GM12878 (cell line): Measurements from ENCODE around the gene FAF1. TPM values are rescaled to one million over a fixed set of nuclear protein-coding genes. Genes with fewer than 3 reads are reported as not detected.

Experiments used
- ATAC-seq: fragments of 200-7000 bp; cut with Tn5 transposase; 3 replicates; pipeline ENCODE4 v1.9.1; 2020; ENCODE audit warnings: mild to moderate bottlenecking, moderate library complexity
- BruUV-seq: library from RNA; stranded (reverse); fragments of 400-500 nt; replicated peaks from 2 replicates; lab custom pipeline; 2021; lab: Mats Ljungman, UMichigan
- CTCF ChIA-PET: fragments of 300-600 bp; sonication (Branson Sonifier 250); formaldehyde crosslinking; extraction: SDS; loops from one replicate; lab custom pipeline; 2021; ENCODE audit warnings: inconsistent platforms; lab: Yijun Ruan, JAX
- POLR2A ChIA-PET: fragments of 350-600 bp; formaldehyde crosslinking; extraction: SDS; loops from one replicate; lab custom pipeline; 2021; ENCODE audit warnings: inconsistent platforms; lab: Charles Lee
- RAD21 ChIA-PET: fragments of 300-600 bp; sonication (Branson Sonifier 250); formaldehyde crosslinking; loops from one replicate; lab custom pipeline; 2023; ENCODE audit warnings: antibody characterized with exemption; ENCODE audit not compliant: unreplicated experiment; lab: Charles Lee
- SMC1A ChIA-PET: fragments of 300-600 bp; sonication (Branson Sonifier 250); formaldehyde crosslinking; loops from one replicate; lab custom pipeline; 2023; ENCODE audit not compliant: unreplicated experiment, uncharacterized antibody; lab: Charles Lee
- DNase-seq: peaks from one replicate; pipeline ENCODE4 v3.0.0-alpha.2; 2011; ENCODE audit warnings: low read depth, low spot score
- FAIRE-seq: peaks from 3 replicates; lab custom pipeline; 2011; peaks lifted over from hg19 to GRCh38; lab: Jason Lieb, UNC
- H2AFZ ChIP-seq: 2 replicates; pipeline ENCODE4 v1.6.0; 2011; ENCODE audit warnings: low read depth, low read length, control low read depth; ENCODE audit not compliant: control insufficient read depth
- H3K27ac ChIP-seq: 2 replicates; pipeline ENCODE4 v1.5.1; 2011; ENCODE audit warnings: control low read depth; ENCODE audit not compliant: control insufficient read depth, insufficient read depth
- H3K27me3 ChIP-seq, 2 experiments: replicated peaks in 1 of 2; 2 replicates each; pipeline versions ENCODE4 v1.6.0 to v1.6.1; 2011; ENCODE audit warnings: low read length in 1 of 2; ENCODE audit not compliant: control insufficient read depth in 2 of 2, insufficient read depth in 2 of 2
- H3K36me3 ChIP-seq, 2 experiments: 2 replicates each; pipeline ENCODE4 v1.5.1; 2011; ENCODE audit warnings: low read length in 1 of 2; ENCODE audit not compliant: control insufficient read depth in 2 of 2, insufficient read depth in 2 of 2
- H3K4me1 ChIP-seq: 2 replicates; pipeline ENCODE4 v1.6.1; 2011; ENCODE audit warnings: mild to moderate bottlenecking, low read length, moderate library complexity, mixed read lengths; ENCODE audit not compliant: control insufficient read depth, insufficient read depth
- H3K4me2 ChIP-seq: 2 replicates; pipeline ENCODE4 v1.6.0; 2011; ENCODE audit warnings: control low read depth; ENCODE audit not compliant: control insufficient read depth, insufficient read depth
- H3K4me3 ChIP-seq: fragments of 200-600 bp; sonication (generic); 2 replicates; pipeline ENCODE4 v1.5.1; 2016
- H3K79me2 ChIP-seq: 2 replicates; pipeline ENCODE4 v1.6.0; 2011; ENCODE audit warnings: low read length; ENCODE audit not compliant: control insufficient read depth, insufficient read depth
- H3K9ac ChIP-seq: 2 replicates; pipeline ENCODE4 v1.8.0; 2011; ENCODE audit warnings: low read length, control low read depth, mixed read lengths; ENCODE audit not compliant: control insufficient read depth, insufficient read depth
- H3K9me3 ChIP-seq: replicated peaks from 3 replicates; pipeline ENCODE4 v1.5.1; 2011; ENCODE audit warnings: mild to moderate bottlenecking, low read length; ENCODE audit not compliant: control insufficient read depth, insufficient read depth
- H4K20me1 ChIP-seq: 2 replicates; pipeline ENCODE4 v1.6.0; 2011; ENCODE audit not compliant: control insufficient read depth, insufficient read depth
- BCL11A ChIP-seq: IDR thresholded peaks from 2 replicates; pipeline ENCODE4 v1.6.1; 2011; ENCODE audit warnings: low read depth, low read length
- ETV6 ChIP-seq, 2 experiments: fragments of 450-650 bp in 1 of 2; IDR thresholded peaks in 1 of 2; conservative IDR thresholded peaks in 1 of 2; 2 replicates each; pipeline ENCODE4 v1.6.1; 2014; ENCODE audit warnings: antibody characterized with exemption in 1 of 2, borderline replicate concordance in 1 of 2, low read depth in 1 of 2, mild to moderate bottlenecking in 1 of 2, moderate library complexity in 1 of 2
- IRF4 ChIP-seq: IDR thresholded peaks from 2 replicates; pipeline ENCODE4 v1.6.1; 2011; ENCODE audit warnings: low read depth, low read length
- MEF2B ChIP-seq: fragments of 450-650 bp; IDR thresholded peaks from 2 replicates; pipeline ENCODE4 v1.6.1; 2018; ENCODE audit warnings: mild to moderate bottlenecking, moderate library complexity; ENCODE audit not compliant: partially characterized antibody, poor library complexity, severe bottlenecking
- NBN ChIP-seq: fragments of 450-650 bp; IDR thresholded peaks from 2 replicates; pipeline ENCODE4 v1.6.1; 2016
- NR2C2 ChIP-seq: IDR thresholded peaks from 2 replicates; pipeline ENCODE4 v1.6.1; 2011; ENCODE audit warnings: borderline replicate concordance, low read depth; ENCODE audit not compliant: control insufficient read depth, insufficient read length
- PKNOX1 ChIP-seq: fragments of 450-650 bp; IDR thresholded peaks from 2 replicates; pipeline ENCODE4 v1.6.1; 2016; ENCODE audit warnings: mild to moderate bottlenecking
- PRDM15 ChIP-seq: fragments of 450-650 bp; formaldehyde crosslinking; IDR thresholded peaks from 2 replicates; pipeline ENCODE4 v1.4.0; 2020; ENCODE audit warnings: mild to moderate bottlenecking, moderate library complexity
- RFX5 ChIP-seq: IDR thresholded peaks from 2 replicates; pipeline ENCODE4 v1.6.1; 2011; ENCODE audit warnings: low read depth, low read length, improper control_type of control experiment
- SMAD1 ChIP-seq: fragments of 450-650 bp; IDR thresholded peaks from 2 replicates; pipeline ENCODE4 v1.6.1; 2018; ENCODE audit warnings: mild to moderate bottlenecking, low read depth; ENCODE audit not compliant: partially characterized antibody
- TCF3 ChIP-seq: IDR thresholded peaks from 2 replicates; pipeline ENCODE4 v1.6.1; 2012; ENCODE audit warnings: low read depth, mild to moderate bottlenecking, low read length, borderline replicate concordance; ENCODE audit not compliant: insufficient read depth
- ZNF24 ChIP-seq: fragments of 450-650 bp; IDR thresholded peaks from 2 replicates; pipeline ENCODE4 v1.6.1; 2017; ENCODE audit warnings: antibody characterized with exemption, mild to moderate bottlenecking
- WGBS: methylation state at CpG from one replicate; pipeline ENCODE4 v1.1.6; 2016; ENCODE audit warnings: low lambda C conversion rate; ENCODE audit not compliant: insufficient replicate concordance, insufficient coverage; ENCODE audit errors: missing lambda C conversion rate; 5-methylcytosine and 5-hydroxymethylcytosine counted together
- in situ Hi-C: fragments of 300-500 bp; cut with MboI; formaldehyde crosslinking; loops from 9 replicates; pipeline ENCODE4 v1.14.3; 2018; ENCODE audit warnings: mixed read lengths
- intact Hi-C: fragments of 100-400 bp; cut with micrococcal nuclease; formaldehyde crosslinking; loops from one replicate; pipeline ENCODE4 v1.14.2; 2022; ENCODE audit not compliant: unreplicated experiment
- polyA plus RNA-seq, 11 experiments: library from polyadenylated mRNA; depleted of rRNA in 4 of 11; unstranded in 6 of 11; stranded (reverse) in 5 of 11; fragments of >200 nt; fragmentation: Nextera tagmentation in 4 of 11; fragmentation: Illumina TruSeq in 1 of 11; extraction: Ambion mirVana in 4 of 11; extraction: Trizol in 1 of 11; gene quantifications; 1 replicate in 1 of 11; 2 replicates in 10 of 11; pipeline versions ENCODE4 v1.2.1 to v1.2.3, GENCODE V29; 2011 to 2016; ENCODE audit warnings: inconsistent platforms in 2 of 11, missing spikeins in 2 of 11, low read depth in 1 of 11
- total RNA-seq, 4 experiments: library from RNA; depleted of rRNA in 3 of 4; stranded (reverse); fragments of >200 nt in 3 of 4; fragmentation: Illumina TruSeq in 1 of 4; extraction: Trizol in 1 of 4; gene quantifications; 2 replicates each; pipeline versions ENCODE4 v1.2.1 to v1.2.3, GENCODE V29; 2013 to 2021

Gene FAF1
- total and polyA plus RNA-seq, 10 of the 15 experiments (the other 5 are each of a cell fraction or from before 2014, with no cell fraction given): 8.6 to 54.5 (median 23.7) TPM

- Histone ChIP-seq H3K4me3 (no peak overlapping the region), H3K4me1 (no peaks in the 10 kb centered on the region), H3K27me3 (no peaks in the 10 kb centered on the region), H3K79me2 (no peaks in the 10 kb centered on the region), H3K36me3 (no peaks in the 10 kb centered on the region), H2AFZ (no peak overlapping the region), H3K4me2 (no peak overlapping the region), H3K27ac (no peak overlapping the region), H3K9ac (no peak overlapping the region), H4K20me1 (no peaks in the 10 kb centered on the region), H3K9me3 (no peaks in the 10 kb centered on the region)
- ChIA-PET CTCF (interaction anchor here (0.5 to 1.2 kb wide), 3 partner anchors 24 to 52 kb away, joined by 3 to 4 read pairs (median 3); no protein-coding TSS in a partner anchor), SMC1A (interaction anchor here (0.8 to 1.0 kb wide), 2 partner anchors 12 to 106 kb away, joined by 4 to 5 read pairs; no protein-coding TSS in a partner anchor), POLR2A (no interaction called here), RAD21 (no interaction called here)
- DNase-seq: no peak
- TF ChIP-seq NBN: no peak
- TF ChIP-seq BCL11A: no peak
- TF ChIP-seq IRF4: no peak
- TF ChIP-seq TCF3: no peak
- TF ChIP-seq ETV6 (conservative IDR thresholded peaks at IDR 0.05 in 1 of 2, IDR thresholded peaks at IDR 0.05 in 1 of 2; ENCODE audit: borderline replicate concordance in 1 of 2, low read depth in 1 of 2): no peak
- TF ChIP-seq SMAD1: no peak
- no peak for TF ChIP-seq MEF2B
- no peak for TF ChIP-seq ZNF24
- no peak for TF ChIP-seq NR2C2
- no peak for TF ChIP-seq PRDM15 (CRISPR knock-in tag)
- TF ChIP-seq PKNOX1: no peak
- TF ChIP-seq RFX5: no peak
- ATAC-seq: no peak
- intact Hi-C loops (no loop called here), in situ Hi-C loops (no loop called here)
- TSS peak; percentile 41 for BruUV-seq
- WGBS: 71% methylated on average over 2 of the region's 2 CpGs
- FAIRE-seq: no peak
Measured at GRCh38 chr1:50644447-50645105, 315.5 kb downstream of the FAF1 start.
